ENCODE measurements around the gene ZSWIM8.

ZSWIM8 gene

DNA sequence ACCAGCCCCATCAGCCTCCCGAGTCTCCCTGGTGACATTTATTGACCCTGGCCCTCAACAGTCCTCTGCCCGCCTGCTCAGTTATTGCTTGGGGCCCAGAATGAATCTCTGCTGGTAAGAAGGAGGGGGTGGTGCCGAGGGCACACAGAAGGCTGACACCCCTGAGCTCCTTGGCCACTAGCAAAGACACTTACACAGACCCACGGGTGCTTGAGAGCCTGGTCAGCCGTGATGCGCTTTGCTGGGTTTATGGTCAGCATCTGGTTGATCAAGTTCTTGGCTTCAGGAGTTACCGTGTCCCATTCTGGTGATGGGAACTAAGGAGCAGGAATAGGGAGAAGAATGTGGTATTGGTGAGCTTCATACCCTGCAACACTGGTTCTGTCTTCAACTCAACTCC lies 61.6 kb downstream of the ZSWIM8 start:
- no peak for DNase-seq

DNA sequence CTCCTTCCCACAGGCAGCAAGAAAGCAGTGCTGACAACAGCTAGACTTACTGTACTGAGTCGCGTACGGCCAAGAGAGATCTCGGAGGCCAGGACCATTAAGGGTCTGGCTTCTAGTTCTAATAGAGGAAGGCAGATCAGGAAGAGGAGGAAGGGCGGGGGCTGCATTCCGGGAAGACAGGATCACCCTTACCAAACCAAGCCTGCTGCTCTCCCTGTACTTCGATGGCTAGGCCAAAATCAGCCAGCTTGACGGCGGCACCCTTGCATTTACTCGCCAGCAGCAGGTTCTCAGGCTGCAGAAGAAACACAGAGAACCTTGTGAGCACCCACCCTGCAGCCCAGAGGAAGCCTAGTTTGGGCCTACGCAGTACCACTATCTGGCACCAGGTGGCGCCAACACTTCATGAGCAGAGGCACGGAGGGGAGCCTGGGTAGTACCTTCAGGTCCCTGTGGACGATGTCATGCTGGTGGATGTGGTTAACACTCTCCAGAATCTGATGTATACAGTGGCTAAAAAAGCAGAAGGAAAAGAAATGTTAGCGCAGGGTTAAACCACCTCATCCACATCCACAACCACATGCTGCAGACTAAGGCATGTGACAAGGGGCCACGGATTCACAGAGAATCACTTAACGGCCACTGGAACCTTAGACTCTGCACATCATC lies 63.5 kb downstream of the ZSWIM8 start:
- peak; percentile 74 for DNase-seq

DNA sequence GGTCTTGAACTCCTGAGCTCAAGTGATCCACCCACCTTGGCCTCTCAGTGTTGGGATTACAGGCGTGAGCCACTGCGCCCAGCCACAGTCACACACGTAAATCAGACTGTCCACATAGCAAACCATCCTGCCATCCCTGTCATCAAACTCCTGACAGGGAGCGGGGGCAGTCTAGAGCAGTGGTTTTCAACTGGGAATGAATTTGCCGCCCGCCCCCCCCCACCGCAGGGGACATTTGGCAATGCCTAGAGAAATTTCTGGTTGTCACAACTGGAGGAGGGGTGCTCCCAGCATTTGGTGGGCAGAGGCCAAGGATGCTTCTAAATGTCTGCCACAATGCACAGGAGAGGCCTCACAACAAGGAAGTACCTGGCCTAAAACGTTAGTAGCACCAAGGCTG lies 64.8 kb downstream of the ZSWIM8 start:
- DNase-seq, result no peak

DNA sequence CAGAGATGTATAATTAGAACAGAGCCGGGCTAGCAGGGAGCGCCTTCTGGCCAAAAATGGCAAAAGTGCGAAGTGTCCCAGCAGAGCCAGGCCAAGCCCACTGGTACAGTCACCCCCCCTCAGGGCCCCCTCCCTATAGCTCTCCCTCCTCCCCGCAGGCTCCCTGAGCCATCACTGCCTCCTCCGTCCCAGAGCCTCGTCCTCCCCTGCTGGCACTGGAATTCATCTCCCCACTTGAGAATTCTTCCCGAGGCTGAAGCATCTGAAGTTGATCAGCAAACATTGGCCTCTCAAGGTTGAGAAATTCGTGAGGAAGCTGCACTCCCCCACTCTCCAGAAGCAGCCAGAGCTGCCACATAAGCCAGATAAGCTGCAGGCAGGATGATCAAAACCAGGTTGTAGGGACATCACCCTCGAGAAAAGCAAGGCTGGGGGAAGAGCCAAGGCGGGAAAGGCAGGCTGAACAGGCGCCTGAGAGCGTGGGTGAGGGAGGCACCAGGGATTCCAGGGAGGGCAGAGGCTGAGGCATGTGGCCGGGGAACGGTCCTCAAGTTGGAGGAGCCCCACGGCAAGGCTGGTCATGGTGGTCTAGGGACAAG lies 65.6 kb downstream of the ZSWIM8 start:
- DNase-seq, result peak; percentile 16

Measured in EL (cell line).